HL-60/S4 treated with retinoic acid at 250 ng/mL for 4 days and 3 days (cell line): ENCODE results near the gene USP17L5.
"Not testable (repeated sequence)": the region's sequence is repeated elsewhere in the genome, so short reads cannot be mapped to it uniquely, and the experiment has no call there.

Experiments used
- in situ Hi-C: fragments of 300-500 bp; cut with MboI; formaldehyde crosslinking; loops from 2 replicates; pipeline ENCODE4 v1.7.0; 2022; ENCODE audit warnings: low sequenced_read_pairs

Gene USP17L5, protein sequence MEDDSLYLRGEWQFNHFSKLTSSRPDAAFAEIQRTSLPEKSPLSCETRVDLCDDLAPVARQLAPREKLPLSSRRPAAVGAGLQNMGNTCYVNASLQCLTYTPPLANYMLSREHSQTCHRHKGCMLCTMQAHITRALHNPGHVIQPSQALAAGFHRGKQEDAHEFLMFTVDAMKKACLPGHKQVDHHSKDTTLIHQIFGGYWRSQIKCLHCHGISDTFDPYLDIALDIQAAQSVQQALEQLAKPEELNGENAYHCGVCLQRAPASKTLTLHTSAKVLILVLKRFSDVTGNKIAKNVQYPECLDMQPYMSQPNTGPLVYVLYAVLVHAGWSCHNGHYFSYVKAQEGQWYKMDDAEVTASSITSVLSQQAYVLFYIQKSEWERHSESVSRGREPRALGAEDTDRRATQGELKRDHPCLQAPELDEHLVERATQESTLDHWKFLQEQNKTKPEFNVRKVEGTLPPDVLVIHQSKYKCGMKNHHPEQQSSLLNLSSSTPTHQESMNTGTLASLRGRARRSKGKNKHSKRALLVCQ

DNA sequence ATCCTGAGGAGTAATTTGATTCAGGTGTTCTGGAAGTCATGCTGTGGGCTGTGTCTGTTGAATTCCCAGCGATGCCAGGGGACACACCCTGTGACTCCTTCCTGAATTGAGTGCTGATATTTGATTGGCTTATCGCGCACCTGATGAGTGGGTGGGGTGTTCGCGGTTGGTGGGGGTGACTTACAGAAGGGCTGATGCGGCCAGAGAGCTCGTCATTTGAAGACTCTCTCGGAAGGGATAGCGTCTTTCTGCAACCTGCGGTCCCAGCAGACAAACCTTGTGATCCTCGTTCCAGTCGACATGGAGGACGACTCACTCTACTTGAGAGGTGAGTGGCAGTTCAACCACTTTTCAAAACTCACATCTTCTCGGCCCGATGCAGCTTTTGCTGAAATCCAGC, at the start of gene USP17L5:
TSS of gene USP17L5 (plus strand) at position 301 of the 400 bp plus-strand sequence. CDS start at position 301, 0 bp downstream.
- in situ Hi-C loops, result not testable (repeated sequence)

DNA sequence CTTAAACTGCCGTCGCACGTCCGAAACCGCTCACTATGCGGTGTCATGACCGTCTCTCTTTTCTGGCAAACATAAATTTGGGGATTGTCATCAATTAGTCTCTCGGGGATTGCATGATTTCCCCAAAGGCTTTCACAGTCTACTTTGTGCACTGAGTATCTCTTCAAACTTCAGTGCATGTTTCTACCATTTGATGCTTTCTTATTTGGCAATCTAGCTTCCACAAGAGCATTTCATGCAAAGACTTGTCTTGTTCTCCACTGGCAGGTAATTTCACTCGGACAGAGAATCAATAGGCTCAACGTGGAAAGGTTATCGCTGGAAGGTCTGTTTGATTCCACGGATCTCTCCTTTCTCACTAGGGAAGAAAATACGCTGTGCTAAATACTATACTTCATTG, 15.0 kb upstream of the USP17L5 start:
- in situ Hi-C loops, result not testable (repeated sequence)

DNA sequence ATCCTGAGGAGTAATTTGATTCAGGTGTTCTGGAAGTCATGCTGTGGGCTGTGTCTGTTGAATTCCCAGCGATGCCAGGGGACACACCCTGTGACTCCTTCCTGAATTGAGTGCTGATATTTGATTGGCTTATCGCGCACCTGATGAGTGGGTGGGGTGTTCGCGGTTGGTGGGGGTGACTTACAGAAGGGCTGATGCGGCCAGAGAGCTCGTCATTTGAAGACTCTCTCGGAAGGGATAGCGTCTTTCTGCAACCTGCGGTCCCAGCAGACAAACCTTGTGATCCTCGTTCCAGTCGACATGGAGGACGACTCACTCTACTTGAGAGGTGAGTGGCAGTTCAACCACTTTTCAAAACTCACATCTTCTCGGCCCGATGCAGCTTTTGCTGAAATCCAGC, 14.3 kb upstream of the USP17L5 start, which contains the start of gene USP17L24:
TSS of gene USP17L24 (plus strand) at position 301 of the 400 bp plus-strand sequence. CDS start at position 301, 0 bp downstream.
- in situ Hi-C loops, result not testable (repeated sequence)

DNA sequence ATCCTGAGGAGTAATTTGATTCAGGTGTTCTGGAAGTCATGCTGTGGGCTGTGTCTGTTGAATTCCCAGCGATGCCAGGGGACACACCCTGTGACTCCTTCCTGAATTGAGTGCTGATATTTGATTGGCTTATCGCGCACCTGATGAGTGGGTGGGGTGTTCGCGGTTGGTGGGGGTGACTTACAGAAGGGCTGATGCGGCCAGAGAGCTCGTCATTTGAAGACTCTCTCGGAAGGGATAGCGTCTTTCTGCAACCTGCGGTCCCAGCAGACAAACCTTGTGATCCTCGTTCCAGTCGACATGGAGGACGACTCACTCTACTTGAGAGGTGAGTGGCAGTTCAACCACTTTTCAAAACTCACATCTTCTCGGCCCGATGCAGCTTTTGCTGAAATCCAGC, 9.6 kb upstream of the USP17L5 start, which contains the start of gene USP17L25:
TSS of gene USP17L25 (plus strand) at position 301 of the 400 bp plus-strand sequence. CDS start at position 301, 0 bp downstream.
- in situ Hi-C loops, result not testable (repeated sequence)

DNA sequence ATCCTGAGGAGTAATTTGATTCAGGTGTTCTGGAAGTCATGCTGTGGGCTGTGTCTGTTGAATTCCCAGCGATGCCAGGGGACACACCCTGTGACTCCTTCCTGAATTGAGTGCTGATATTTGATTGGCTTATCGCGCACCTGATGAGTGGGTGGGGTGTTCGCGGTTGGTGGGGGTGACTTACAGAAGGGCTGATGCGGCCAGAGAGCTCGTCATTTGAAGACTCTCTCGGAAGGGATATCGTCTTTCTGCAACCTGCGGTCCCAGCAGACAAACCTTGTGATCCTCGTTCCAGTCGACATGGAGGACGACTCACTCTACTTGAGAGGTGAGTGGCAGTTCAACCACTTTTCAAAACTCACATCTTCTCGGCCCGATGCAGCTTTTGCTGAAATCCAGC, 4.8 kb upstream of the USP17L5 start, which contains the start of gene USP17L26:
TSS of gene USP17L26 (plus strand) at position 301 of the 400 bp plus-strand sequence. CDS start at position 301, 0 bp downstream.
- in situ Hi-C loops, result not testable (repeated sequence)

DNA sequence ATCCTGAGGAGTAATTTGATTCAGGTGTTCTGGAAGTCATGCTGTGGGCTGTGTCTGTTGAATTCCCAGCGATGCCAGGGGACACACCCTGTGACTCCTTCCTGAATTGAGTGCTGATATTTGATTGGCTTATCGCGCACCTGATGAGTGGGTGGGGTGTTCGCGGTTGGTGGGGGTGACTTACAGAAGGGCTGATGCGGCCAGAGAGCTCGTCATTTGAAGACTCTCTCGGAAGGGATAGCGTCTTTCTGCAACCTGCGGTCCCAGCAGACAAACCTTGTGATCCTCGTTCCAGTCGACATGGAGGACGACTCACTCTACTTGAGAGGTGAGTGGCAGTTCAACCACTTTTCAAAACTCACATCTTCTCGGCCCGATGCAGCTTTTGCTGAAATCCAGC, 4.6 kb downstream of the USP17L5 start, which contains the start of gene USP17L27:
TSS of gene USP17L27 (plus strand) at position 301 of the 400 bp plus-strand sequence. CDS start at position 301, 0 bp downstream.
- in situ Hi-C loops, result not testable (repeated sequence)

DNA sequence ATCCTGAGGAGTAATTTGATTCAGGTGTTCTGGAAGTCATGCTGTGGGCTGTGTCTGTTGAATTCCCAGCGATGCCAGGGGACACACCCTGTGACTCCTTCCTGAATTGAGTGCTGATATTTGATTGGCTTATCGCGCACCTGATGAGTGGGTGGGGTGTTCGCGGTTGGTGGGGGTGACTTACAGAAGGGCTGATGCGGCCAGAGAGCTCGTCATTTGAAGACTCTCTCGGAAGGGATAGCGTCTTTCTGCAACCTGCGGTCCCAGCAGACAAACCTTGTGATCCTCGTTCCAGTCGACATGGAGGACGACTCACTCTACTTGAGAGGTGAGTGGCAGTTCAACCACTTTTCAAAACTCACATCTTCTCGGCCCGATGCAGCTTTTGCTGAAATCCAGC, 9.4 kb downstream of the USP17L5 start, which contains the start of gene USP17L28:
TSS of gene USP17L28 (plus strand) at position 301 of the 400 bp plus-strand sequence. CDS start at position 301, 0 bp downstream.
- in situ Hi-C loops, result not testable (repeated sequence)

DNA sequence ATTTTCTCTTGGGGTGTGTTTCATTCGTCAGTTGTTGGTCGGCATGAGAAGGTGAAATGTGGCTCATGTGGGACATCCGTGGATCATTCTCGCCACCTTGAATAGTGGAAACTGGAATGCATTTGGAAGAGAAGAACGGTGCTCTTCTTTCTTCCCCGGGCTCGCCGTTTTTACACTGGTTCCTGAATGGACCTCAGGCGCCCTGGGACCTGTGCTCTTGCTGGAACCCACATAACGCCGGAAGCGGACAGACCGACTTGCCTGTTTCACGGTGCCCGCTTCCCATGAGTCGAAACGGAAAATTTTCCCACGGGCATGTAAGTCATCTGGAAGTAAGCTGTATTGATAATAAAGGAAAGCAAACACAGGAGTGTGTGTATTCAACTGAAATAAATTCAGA, 11.7 kb downstream of the USP17L5 start:
- in situ Hi-C loops, result not testable (repeated sequence)

DNA sequence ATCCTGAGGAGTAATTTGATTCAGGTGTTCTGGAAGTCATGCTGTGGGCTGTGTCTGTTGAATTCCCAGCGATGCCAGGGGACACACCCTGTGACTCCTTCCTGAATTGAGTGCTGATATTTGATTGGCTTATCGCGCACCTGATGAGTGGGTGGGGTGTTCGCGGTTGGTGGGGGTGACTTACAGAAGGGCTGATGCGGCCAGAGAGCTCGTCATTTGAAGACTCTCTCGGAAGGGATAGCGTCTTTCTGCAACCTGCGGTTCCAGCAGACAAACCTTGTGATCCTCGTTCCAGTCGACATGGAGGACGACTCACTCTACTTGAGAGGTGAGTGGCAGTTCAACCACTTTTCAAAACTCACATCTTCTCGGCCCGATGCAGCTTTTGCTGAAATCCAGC, 14.1 kb downstream of the USP17L5 start, which contains the start of gene USP17L29:
TSS of gene USP17L29 (plus strand) at position 301 of the 400 bp plus-strand sequence. CDS start at position 301, 0 bp downstream.
- in situ Hi-C loops, result not testable (repeated sequence)

DNA sequence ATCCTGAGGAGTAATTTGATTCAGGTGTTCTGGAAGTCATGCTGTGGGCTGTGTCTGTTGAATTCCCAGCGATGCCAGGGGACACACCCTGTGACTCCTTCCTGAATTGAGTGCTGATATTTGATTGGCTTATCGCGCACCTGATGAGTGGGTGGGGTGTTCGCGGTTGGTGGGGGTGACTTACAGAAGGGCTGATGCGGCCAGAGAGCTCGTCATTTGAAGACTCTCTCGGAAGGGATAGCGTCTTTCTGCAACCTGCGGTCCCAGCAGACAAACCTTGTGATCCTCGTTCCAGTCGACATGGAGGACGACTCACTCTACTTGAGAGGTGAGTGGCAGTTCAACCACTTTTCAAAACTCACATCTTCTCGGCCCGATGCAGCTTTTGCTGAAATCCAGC, 23.6 kb downstream of the USP17L5 start, which contains the start of gene USP17L30:
TSS of gene USP17L30 (plus strand) at position 301 of the 400 bp plus-strand sequence. CDS start at position 301, 0 bp downstream.
- in situ Hi-C loops, result not testable (repeated sequence)

DNA sequence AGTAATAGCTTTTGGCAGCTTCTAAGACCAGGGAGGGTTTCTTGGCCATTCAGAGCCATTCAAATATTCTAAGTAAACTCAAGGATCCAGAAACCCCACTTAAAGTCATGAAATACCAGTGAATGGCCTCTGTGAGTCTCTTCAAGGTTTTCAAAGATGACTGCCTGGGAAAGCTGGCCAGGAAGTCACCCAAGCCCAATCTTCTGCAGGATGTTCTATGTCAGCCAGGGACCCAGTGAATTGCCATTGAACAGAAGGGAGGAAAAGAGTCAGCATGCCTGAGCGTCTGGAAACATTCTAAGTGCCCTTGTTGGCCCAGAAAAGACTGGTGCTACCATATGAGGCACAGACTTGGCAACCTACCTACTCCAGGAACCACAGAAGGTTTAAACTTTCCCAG, 40.7 kb downstream of the USP17L5 start:
- in situ Hi-C loops, result not testable (repeated sequence)

DNA sequence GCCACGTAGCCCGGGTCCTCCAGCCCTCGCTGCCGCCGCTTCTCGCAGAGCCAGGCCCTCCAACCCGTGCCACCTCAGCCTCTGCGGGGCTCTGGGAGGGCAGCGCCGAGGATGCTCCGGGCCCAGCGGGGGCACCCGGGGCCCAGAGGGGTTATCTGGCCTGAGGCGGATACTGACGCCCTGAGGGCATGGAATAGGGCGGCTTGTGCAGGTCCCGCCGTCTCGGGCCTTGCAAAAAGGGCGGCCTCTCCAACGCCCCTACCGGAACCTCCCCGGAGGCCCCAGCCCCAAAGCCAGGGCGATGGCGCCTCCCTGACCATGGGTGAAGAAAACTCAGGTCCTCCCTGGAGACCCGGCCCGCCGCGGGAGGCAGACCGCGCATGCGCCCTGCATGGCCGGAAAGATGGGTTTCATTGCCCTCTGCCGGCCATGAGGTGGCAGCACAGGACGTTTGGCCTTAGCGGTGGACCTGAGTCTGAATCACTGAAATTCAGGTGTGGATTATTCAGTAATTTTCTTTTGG, 41.9 kb downstream of the USP17L5 start:
- in situ Hi-C loops, result not testable (repeated sequence)

DNA sequence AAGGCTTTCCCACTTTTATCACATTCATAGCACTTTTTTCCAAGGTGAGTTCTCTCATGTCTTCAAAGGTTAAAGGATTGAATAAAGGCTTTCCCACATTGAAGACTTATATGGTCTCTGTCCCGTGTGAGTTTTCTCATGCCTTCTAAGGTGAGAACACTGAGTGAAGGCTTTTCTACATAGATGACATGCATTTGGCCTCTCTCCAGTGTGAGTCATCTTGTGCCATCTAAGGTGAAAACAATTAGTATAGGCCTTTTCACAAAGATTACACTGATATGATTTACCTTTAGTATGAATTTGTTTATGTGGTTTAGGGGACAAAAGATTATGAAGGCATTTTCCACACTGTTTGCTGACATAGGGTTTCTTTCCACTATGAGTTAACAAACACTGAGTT, 44.9 kb downstream of the USP17L5 start:
- in situ Hi-C loops, result no loop called here

DNA sequence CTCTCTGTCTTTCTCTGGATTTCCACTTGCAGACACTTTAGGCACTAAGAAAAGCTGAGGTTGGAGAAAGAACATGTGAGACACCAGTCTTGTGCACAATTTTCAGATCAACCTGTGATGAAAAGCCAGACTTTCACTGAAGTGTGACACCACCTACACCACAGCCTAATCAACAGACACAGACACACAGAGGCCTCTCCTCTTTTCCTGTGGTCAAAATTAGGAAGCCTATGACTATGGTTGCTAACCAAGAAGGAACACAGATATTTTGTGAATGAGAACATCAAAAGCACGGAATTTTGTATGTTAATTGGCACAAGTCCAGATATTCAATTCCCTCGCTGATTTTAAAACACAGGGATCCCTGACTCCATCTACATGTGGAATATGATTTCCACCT, 49.8 kb downstream of the USP17L5 start:
- in situ Hi-C loops, result not testable (repeated sequence)
